NCI-H2081 treated with DMSO at 0.1 percent for 48 hours (cell line): ENCODE results near the gene PARS2.

Source experiments
- DNase-seq: peaks from one replicate; lab custom pipeline; 2025; lab: John Stamatoyannopoulos, UW

PARS2 gene

GRCh38 chr1:54736685-54737084, 27.6 kb downstream of the PARS2 start:
- no peak for DNase-seq

GRCh38 chr1:54728027-54728426, 36.3 kb downstream of the PARS2 start:
- no peak for DNase-seq

- no peak for DNase-seq
Measured at GRCh38 chr1:54724771-54725170, 39.6 kb downstream of the PARS2 start.

GRCh38 chr1:54723985-54724384, 40.3 kb downstream of the PARS2 start:
- DNase-seq = no peak

GRCh38 chr1:54721719-54722118, 42.6 kb downstream of the PARS2 start:
- DNase-seq = no peak

- DNase-seq = no peak
Measured at GRCh38 chr1:54716299-54717047, 47.9 kb downstream of the PARS2 start.

- DNase-seq = peak; percentile 16
Measured at GRCh38 chr1:54715493-54716298, 48.6 kb downstream of the PARS2 start, which contains the start of gene TTC4. TSS of gene TTC4 (plus strand) at chr1:54715861. CDS start at chr1:54715909, 48 bp downstream.

GRCh38 chr1:54714881-54715492, 49.3 kb downstream of the PARS2 start:
- DNase-seq = no peak

GRCh38 chr1:54711536-54711935, 52.8 kb downstream of the PARS2 start:
- no peak for DNase-seq

- DNase-seq = no peak
Measured at GRCh38 chr1:54710841-54711240, 53.5 kb downstream of the PARS2 start.

GRCh38 chr1:54710434-54710833, 53.9 kb downstream of the PARS2 start:
- no peak for DNase-seq

- DNase-seq = no peak
Measured at GRCh38 chr1:54709547-54710292, 54.6 kb downstream of the PARS2 start.

- no peak for DNase-seq
Measured at GRCh38 chr1:54708385-54708784, 55.9 kb downstream of the PARS2 start.
